ELF-1 (cell line): ENCODE measurements around the gene PRKG1.
"Not testable (repeated sequence)": the region's sequence is repeated elsewhere in the genome, so short reads cannot be mapped to it uniquely, and the experiment has no call there.

Source experiments
- DNase-seq: peaks from one replicate; pipeline ENCODE4 v3.0.0-alpha.2; 2016; ENCODE audit warnings: low read depth, low spot score

PRKG1 gene

GRCh38 chr10:51269821-51270220 is 195.5 kb downstream of the PRKG1 start:
- no peak for DNase-seq

GRCh38 chr10:51270936-51271530 is 196.7 kb downstream of the PRKG1 start:
- DNase-seq = no peak

DNA sequence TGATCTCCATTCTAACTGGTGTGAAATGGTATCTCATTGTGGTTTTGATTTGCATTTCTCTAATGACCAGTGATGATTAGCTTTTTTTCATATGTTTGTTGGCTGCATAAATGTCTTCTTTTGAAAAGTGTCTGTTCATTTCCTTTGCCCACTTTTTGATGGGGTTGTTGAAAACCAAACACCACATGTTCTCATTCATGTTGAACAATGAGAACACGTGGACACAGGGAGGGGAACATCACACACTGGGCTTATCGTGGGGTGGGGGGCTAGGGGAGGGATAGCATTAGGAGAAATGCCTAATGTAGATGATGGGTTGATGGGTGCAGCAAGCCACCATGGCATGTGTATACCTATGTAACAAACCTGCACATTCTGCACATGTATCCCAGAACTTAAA is 197.8 kb downstream of the PRKG1 start:
- DNase-seq = not testable (repeated sequence)

- no peak for DNase-seq
Observed at GRCh38 chr10:51272555-51272954, 198.3 kb downstream of the PRKG1 start.

GRCh38 chr10:51273574-51273973 is 199.3 kb downstream of the PRKG1 start:
- DNase-seq = no peak

DNA sequence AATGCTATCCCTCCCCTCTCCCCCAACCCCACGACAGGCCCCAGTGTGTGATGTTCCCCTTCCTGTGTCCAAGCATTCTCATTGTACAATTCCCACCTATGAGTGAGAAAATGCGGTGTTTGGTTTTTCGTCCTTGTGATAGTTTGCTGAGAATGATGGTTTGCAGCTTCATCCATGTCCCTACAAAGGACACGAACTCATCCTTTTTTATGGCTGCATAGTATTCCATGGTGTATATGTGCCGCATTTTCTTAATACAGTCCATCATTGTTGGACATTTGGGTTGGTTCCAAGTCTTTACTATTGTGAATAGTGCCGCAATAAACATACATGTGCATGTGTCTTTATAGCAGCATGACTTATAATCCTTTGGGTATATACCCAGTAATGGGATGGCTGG is 201.8 kb downstream of the PRKG1 start:
- DNase-seq = not testable (repeated sequence)

DNA sequence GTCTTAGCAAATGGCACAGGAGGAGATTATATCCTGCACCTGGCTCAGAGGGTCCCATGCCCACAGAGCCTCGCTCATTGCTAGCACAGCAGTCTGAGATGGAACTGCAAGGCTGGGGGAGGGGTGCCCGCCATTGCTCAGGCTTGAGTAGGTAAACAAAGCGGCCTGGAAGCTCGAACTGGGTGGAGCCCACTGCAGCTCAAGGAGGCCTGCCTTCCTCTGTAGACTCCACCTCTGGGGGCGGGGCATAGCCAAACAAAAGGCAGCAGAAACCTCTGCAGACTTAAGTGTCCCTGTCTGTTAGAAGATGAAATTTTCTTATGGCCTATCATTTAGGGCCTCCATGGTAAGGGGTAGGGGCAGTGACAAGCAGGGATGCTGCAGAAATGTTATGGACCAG is 207.1 kb downstream of the PRKG1 start:
- DNase-seq = not testable (repeated sequence)

- no peak for DNase-seq
Observed at GRCh38 chr10:51285601-51286000, 211.3 kb downstream of the PRKG1 start.

DNA sequence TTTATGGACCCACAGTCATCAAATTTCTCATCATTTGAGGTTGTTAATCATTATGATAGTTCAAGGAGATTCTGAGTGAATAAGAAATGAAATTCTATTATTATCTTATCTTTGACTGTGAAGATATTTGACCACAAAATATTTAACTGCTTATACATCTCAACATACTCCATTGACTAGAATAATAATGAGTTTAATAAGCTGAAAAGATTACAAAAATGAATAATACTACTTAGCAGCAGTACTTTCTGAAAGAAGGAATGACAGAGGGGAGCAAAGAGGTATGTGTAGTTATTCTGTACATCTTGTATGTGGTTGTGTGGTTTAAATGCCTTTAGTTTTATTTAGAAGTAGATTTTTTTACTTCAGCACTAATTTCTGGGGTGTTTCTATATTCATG is 214.2 kb downstream of the PRKG1 start:
- DNase-seq = no peak

- no peak for DNase-seq
Observed at GRCh38 chr10:51289519-51289918, 215.2 kb downstream of the PRKG1 start.

DNA sequence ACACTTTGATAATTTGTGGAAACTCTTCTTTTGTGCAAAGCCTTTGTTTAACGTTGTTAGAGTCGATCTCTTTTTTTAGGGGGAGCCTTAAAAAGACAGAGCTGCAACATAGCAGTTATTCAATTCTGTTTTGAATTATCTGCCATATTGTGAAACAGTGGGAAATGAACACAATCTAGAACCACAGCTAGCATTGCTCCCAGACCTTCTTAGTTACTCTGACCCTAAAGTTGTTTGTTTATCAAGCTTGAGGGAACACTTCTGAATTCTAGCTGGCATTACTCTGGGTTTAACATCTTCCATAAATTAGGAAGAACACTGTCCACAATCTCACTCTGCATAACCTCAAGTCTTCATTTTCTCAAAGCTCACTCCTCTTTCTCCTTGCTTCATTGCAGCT is 217.7 kb downstream of the PRKG1 start:
- DNase-seq = no peak

DNA sequence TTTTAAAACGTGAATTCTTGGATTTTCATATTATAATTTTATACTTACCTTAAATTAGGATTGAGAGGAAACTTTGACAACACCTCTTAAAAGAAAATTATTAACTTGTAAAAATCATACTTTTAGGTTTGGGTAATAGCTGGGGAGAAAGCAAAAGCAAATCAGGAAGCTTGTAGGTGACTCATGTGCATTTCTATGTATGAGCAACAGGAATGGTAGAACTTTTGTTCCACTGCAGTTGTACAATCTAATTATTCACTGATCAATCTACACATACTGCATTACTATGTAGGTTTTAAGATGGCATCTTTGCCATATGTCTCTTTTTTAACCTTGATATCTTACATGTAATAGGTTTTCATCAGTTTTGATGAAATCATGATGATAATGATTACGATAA is 223.2 kb downstream of the PRKG1 start:
- no peak for DNase-seq

DNA sequence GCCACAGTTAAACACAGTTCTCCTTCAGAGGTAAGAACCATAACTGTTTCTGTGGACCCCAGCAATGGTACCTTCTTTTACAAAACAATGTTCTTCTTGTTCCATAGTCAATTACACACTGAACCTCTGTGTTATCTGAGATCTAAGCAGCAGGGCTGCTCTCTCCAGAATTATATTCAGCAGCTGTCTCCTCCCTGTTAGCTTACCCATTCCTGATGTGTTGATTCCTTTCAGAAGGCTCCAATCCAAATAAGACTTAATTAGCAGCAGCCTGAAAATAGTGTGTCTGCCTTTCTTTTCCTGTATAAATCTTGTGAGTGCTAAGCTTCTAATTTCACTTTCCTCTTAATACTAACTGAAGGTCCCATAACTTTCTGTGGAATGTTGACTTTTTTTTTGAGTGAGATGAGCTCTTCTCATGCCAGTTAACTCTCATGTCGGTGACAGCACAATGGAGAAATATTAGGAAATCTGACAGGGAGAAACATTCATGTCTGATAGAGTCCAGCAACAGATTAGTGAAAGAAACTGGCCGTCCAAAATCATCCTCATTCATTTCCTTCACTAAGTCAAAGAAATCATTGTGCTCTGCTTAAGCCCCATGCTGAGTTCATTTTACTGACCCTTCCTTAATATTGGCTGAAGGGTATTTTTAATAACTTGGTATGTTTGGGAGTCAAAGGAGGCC is 226.5 kb downstream of the PRKG1 start:
- DNase-seq = no peak

GRCh38 chr10:51301644-51302043 is 227.4 kb downstream of the PRKG1 start:
- DNase-seq = no peak

- no peak for DNase-seq
Observed at GRCh38 chr10:51302316-51302715, 228.0 kb downstream of the PRKG1 start.

DNA sequence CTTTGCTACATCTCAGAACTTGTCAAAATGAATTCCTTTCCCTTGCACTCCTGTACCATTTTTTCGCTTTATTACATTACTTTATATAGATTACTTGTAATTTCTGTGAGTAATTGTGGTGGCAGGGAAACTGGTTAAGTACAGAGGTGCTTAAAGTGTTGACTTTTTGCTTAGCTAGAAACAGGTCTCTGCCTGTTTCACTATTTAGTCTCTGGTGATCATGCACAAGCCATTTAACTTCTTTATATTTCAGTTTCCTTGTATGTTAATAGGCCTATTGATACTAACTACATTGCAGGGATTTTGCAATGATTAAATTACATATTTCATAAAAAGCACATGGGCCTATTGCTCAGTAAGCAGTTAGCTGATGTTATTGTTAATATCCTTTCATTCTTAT is 233.8 kb downstream of the PRKG1 start:
- DNase-seq = no peak

GRCh38 chr10:51311228-51311627 is 236.9 kb downstream of the PRKG1 start:
- DNase-seq = no peak

DNA sequence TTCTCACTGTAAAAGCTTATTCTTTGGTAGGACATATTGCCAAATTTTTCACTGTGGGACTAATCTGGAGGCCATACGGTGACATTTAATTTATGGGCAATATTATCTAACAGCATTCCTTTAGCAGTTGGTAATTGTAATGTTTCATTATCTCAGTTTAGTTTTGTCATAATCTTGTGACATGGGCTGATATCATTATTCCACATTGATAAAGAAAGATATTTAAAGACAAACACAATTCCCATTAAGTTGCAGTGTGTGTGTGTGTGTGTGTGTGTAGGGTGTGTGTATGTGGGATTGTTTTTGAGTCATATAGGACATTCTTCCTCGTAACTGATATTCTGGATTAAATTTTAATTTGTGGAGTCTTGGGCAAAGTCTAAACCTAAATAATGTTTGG is 238.5 kb downstream of the PRKG1 start:
- DNase-seq = no peak

- DNase-seq = no peak
Observed at GRCh38 chr10:51313251-51313650, 239.0 kb downstream of the PRKG1 start.

DNA sequence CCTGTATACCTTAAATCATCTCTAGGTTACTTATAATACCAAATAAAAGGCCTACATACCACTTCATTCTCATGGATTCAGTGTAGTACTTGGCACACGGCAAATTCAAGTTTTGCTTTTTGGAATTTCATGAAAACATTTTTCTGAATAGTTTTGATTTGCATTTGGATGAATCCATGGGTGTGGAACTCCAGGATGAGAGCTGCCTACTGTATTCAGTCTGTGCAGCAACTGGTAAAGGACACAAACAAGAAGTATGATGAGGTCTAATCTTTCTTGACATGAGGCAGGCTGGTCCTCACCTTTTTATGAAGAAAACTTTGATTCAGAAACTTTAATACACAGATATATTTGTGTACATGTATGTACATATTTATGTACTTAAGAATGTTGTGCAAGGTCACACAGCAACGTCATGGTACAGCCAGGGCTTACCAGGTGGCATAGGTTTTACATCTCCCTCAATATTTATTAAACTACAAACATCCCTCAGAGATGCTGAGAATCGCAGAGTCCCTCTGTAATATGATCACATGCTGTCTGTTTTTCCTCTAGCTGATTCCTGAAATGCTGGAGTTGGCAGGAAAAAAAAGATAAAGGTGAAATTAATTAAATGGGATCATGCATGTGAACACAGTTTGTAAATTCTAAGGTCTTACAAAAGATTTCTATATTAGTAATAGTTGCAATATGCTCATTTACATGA is 239.6 kb downstream of the PRKG1 start:
- no peak for DNase-seq

GRCh38 chr10:51314481-51314880 is 240.2 kb downstream of the PRKG1 start:
- no peak for DNase-seq

- no peak for DNase-seq
Observed at GRCh38 chr10:51318399-51319172, 244.3 kb downstream of the PRKG1 start.

- DNase-seq = no peak
Observed at GRCh38 chr10:51319173-51319435, 244.8 kb downstream of the PRKG1 start.
